ENCODE measurements around the gene SMAD6. TPM values are rescaled to one million over a fixed set of nuclear protein-coding genes. Genes with fewer than 3 reads are reported as not detected.

The SMAD6 gene
- total and polyA plus RNA-seq, 7 experiments from 2014 or later: 0.27 to 0.76 (median 0.40) TPM; not detected in 2

DNA sequence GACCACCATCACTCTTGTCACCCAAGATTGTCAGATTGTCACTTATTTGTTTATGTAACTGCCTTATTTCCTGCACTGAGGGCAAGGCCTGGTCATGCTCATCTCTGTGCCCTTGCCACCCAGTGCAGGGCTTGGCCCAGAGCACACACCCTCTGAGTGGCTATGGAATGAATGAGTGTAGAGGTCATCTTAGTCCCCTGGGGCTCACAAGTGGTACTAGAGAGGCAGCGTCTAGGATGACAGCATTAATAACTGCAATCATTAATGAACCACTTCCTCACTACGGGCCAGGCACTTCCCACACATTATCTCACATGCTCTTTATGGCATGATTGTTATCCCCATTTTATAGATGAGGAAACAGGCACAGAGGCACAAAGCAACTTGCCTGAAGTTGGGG, 117.0 kb downstream of the SMAD6 start:
- no peak for DNase-seq
- H3K9me3 Mint-ChIP-seq: peaks cover 0 to 4% (median 0%) of the 10 kb centered on the region in 11 donors
- H3K27ac Mint-ChIP-seq: no peak overlapping the region
- no peaks in the 10 kb centered on the region for H3K36me3 ChIP-seq (ENCODE audit: control insufficient read depth in 2 of 3, insufficient read depth in 3 of 3, low read length in 3 of 3)
- no peak for ATAC-seq
- CTCF ChIA-PET: no interaction called here
- H3K9me3 ChIP-seq (ENCODE audit: control insufficient read depth in 2 of 3, low read length in 3 of 3): no peaks in the 10 kb centered on the region
- H3K4me1 Mint-ChIP-seq: no peaks in the 10 kb centered on the region
- no peak overlapping the region for H3K27ac ChIP-seq (ENCODE audit: low read depth, low read length)
- H3K36me3 Mint-ChIP-seq: peaks cover 0 to under 1% (median 0%) of the 10 kb centered on the region in 5 donors
- intact Hi-C loops (cut with micrococcal nuclease): no loop called here
- no peaks in the 10 kb centered on the region for H3K4me1 ChIP-seq (ENCODE audit: control insufficient read depth in 2 of 2, insufficient read depth in 2 of 2, low read length in 2 of 2)
- POLR2A ChIA-PET: no interaction called here
- peaks cover 0 to 6% of the 10 kb centered on the region in 2 donors for H3K27me3 ChIP-seq (ENCODE audit: control insufficient read depth in 2 of 2, insufficient read depth in 2 of 2, low read length in 2 of 2)
- no peak overlapping the region for H3K4me3 Mint-ChIP-seq
- H3K27me3 Mint-ChIP-seq: peaks cover 0 to 11% (median 5%) of the 10 kb centered on the region in 5 donors
- no peak overlapping the region for H3K4me3 ChIP-seq (ENCODE audit: low read length)

DNA sequence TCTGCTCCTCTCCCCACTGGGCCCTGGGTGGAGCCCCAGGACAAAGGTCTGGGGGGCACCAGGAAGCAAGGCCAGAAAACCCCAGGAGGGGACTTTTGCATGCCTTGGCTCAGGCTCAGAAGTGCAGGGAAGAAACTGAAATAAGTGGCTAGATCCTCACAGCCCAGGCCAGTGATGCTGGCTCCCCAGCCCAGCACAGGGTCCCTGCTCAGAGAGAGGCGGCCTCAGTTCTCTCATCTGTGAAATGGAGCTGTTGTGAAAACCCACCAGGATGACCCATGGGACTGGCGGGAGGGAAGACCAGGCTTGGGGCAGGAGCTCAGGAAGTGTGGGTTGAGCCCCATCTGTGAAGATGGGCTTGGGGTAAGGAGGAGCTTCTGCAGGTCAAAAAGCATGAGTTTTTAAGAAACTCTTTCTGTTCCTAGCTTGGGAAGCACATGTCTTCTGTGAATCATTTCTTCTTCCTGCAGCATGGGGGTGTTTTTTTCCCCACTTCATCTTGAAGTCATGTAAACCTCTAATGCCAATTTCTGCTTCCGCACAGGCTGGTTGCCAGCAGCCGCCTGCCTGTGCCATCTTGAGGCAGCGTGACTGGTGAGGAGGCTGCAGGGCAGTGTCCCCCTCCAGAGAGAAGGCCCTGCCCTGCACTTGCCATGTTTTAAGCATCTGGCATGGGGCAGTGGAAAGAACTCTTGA, 118.6 kb downstream of the SMAD6 start:
- H3K4me1 Mint-ChIP-seq: no peaks in the 10 kb centered on the region
- CTCF ChIA-PET: no interaction called here
- peaks cover 0 to 11% (median 0%) of the 10 kb centered on the region in 5 donors for H3K27me3 Mint-ChIP-seq
- POLR2A ChIA-PET: no interaction called here
- DNase-seq (no peak), ATAC-seq (no peak)
- H3K27me3 ChIP-seq (ENCODE audit: control insufficient read depth in 2 of 2, insufficient read depth in 2 of 2, low read length in 2 of 2): peaks cover 0 to under 1% of the 10 kb centered on the region in 2 donors
- H3K9me3 Mint-ChIP-seq: no peaks in the 10 kb centered on the region
- H3K4me3 ChIP-seq (ENCODE audit: low read length): no peak overlapping the region
- H3K36me3 ChIP-seq (ENCODE audit: control insufficient read depth in 2 of 3, insufficient read depth in 3 of 3, low read length in 3 of 3): no peaks in the 10 kb centered on the region
- no peak overlapping the region for H3K4me3 Mint-ChIP-seq
- H3K9me3 ChIP-seq (ENCODE audit: control insufficient read depth in 2 of 3, low read length in 3 of 3): no peaks in the 10 kb centered on the region
- no peaks in the 10 kb centered on the region for H3K36me3 Mint-ChIP-seq
- H3K4me1 ChIP-seq (ENCODE audit: control insufficient read depth in 2 of 2, insufficient read depth in 2 of 2, low read length in 2 of 2): no peaks in the 10 kb centered on the region
- no peak overlapping the region for H3K27ac ChIP-seq (ENCODE audit: low read depth, low read length)
- intact Hi-C loops (cut with micrococcal nuclease): no loop called here
- no peak overlapping the region for H3K27ac Mint-ChIP-seq

DNA sequence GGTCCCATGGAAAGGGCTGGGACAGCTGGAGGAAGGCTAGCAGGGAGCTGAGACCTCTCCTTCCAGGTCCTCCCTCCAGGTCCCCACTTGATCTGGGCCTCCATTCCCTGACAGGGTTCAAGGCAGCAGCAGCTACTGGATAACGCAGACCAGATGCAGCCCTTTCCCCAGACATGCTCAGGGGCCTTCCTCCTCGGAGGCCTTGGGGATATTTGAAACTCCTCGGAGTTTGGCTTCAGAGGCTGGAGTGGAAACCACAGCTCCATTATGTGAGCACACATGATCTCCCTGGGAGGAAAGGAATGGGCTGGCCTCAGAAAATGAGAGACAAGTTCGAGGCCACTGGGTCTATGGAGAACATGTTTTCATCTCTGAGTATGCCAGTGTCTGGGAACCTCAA, 119.3 kb downstream of the SMAD6 start:
- no peaks in the 10 kb centered on the region for H3K36me3 Mint-ChIP-seq
- POLR2A ChIA-PET: no interaction called here

DNA sequence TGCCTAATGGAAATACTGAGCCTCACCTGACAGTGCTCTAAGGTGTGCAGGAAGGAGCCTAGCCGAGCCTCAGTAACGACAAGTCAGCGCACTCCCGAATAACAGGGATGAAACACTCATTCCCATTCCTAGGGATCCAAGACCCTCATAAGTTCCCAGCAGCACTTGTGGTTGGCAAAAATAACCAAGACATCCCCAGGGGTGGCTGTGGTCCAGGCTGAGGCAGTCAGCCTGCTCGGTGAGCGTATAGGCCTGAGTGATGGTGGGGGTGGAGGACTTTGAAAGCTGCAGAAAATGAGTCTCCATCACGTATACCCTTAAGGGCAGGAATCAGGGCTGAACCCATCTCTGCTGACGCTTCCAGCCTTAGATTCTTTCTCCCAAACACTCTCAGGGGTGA, 120.1 kb downstream of the SMAD6 start:
- H3K4me3 Mint-ChIP-seq: no peak overlapping the region
- POLR2A ChIA-PET: no interaction called here
- CTCF ChIA-PET: no interaction called here
- no peak overlapping the region for H3K27ac Mint-ChIP-seq
- Histone ChIP-seq H3K9me3 (ENCODE audit: control insufficient read depth in 2 of 3, low read length in 3 of 3) (no peaks in the 10 kb centered on the region), H3K27ac (ENCODE audit: low read depth, low read length) (no peak overlapping the region), H3K36me3 (ENCODE audit: control insufficient read depth in 2 of 3, insufficient read depth in 3 of 3, low read length in 3 of 3) (no peaks in the 10 kb centered on the region), H3K27me3 (ENCODE audit: control insufficient read depth in 2 of 2, insufficient read depth in 2 of 2, low read length in 2 of 2) (no peaks in the 10 kb centered on the region), H3K4me3 (ENCODE audit: low read length) (no peak overlapping the region), H3K4me1 (ENCODE audit: control insufficient read depth in 2 of 2, insufficient read depth in 2 of 2, low read length in 2 of 2) (no peaks in the 10 kb centered on the region)
- no peak for ATAC-seq
- H3K27me3 Mint-ChIP-seq: peaks cover 0 to 5% (median 0%) of the 10 kb centered on the region in 5 donors
- no peak for DNase-seq
- H3K9me3 Mint-ChIP-seq: no peaks in the 10 kb centered on the region
- no peaks in the 10 kb centered on the region for H3K36me3 Mint-ChIP-seq
- intact Hi-C loops (cut with micrococcal nuclease): no loop called here
- no peaks in the 10 kb centered on the region for H3K4me1 Mint-ChIP-seq

More for the DNA sequence above, 119.3 kb downstream of the SMAD6 start:
- CTCF ChIA-PET: no interaction called here
- no peaks in the 10 kb centered on the region for H3K4me1 Mint-ChIP-seq
- ATAC-seq: no peak
- Histone ChIP-seq H3K27ac (ENCODE audit: low read depth, low read length) (no peak overlapping the region), H3K36me3 (ENCODE audit: control insufficient read depth in 2 of 3, insufficient read depth in 3 of 3, low read length in 3 of 3) (no peaks in the 10 kb centered on the region), H3K9me3 (ENCODE audit: control insufficient read depth in 2 of 3, low read length in 3 of 3) (no peaks in the 10 kb centered on the region), H3K4me1 (ENCODE audit: control insufficient read depth in 2 of 2, insufficient read depth in 2 of 2, low read length in 2 of 2) (no peaks in the 10 kb centered on the region), H3K27me3 (ENCODE audit: control insufficient read depth in 2 of 2, insufficient read depth in 2 of 2, low read length in 2 of 2) (no peaks in the 10 kb centered on the region), H3K4me3 (ENCODE audit: low read length) (no peak overlapping the region)
- no peak overlapping the region for H3K4me3 Mint-ChIP-seq
- H3K27me3 Mint-ChIP-seq: peaks cover 0 to 11% (median 0%) of the 10 kb centered on the region in 5 donors
- intact Hi-C loops (cut with micrococcal nuclease): no loop called here
- DNase-seq: no peak
- no peaks in the 10 kb centered on the region for H3K9me3 Mint-ChIP-seq
- H3K27ac Mint-ChIP-seq: no peak overlapping the region

DNA sequence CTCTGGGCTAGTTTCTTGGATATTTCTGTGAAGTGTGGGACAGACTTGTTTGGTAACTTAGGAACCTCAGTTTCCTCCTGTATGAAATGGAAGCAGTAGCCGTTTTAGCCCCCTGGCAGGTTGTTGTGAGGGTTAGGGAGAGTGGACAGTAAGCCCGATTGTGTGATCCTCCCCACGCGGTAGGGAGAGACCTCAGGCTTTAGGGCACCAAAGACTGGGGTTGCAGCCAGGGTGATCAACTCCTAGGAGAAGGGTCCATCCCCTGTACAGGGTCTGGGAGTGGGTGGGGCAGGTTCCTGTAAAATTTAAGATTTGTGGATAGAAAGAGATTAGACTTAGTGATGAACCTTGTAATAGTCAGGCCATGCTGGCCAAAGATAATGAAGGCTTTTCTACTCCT, 120.5 kb downstream of the SMAD6 start:
- H3K4me1 Mint-ChIP-seq: no peaks in the 10 kb centered on the region
- intact Hi-C loops (cut with micrococcal nuclease): no loop called here
- Histone ChIP-seq H3K4me1 (ENCODE audit: control insufficient read depth in 2 of 2, insufficient read depth in 2 of 2, low read length in 2 of 2) (no peaks in the 10 kb centered on the region), H3K27me3 (ENCODE audit: control insufficient read depth in 2 of 2, insufficient read depth in 2 of 2, low read length in 2 of 2) (no peaks in the 10 kb centered on the region), H3K9me3 (ENCODE audit: control insufficient read depth in 2 of 3, low read length in 3 of 3) (no peaks in the 10 kb centered on the region), H3K36me3 (ENCODE audit: control insufficient read depth in 2 of 3, insufficient read depth in 3 of 3, low read length in 3 of 3) (no peaks in the 10 kb centered on the region), H3K4me3 (ENCODE audit: low read length) (no peak overlapping the region), H3K27ac (ENCODE audit: low read depth, low read length) (no peak overlapping the region)
- H3K27me3 Mint-ChIP-seq: peaks cover 0 to 3% (median 0%) of the 10 kb centered on the region in 5 donors
- no peaks in the 10 kb centered on the region for H3K36me3 Mint-ChIP-seq
- CTCF ChIA-PET: no interaction called here
- POLR2A ChIA-PET: no interaction called here
- H3K9me3 Mint-ChIP-seq: no peaks in the 10 kb centered on the region
- DNase-seq (no peak), ATAC-seq (no peak)
- no peak overlapping the region for H3K27ac Mint-ChIP-seq
- H3K4me3 Mint-ChIP-seq: no peak overlapping the region

DNA sequence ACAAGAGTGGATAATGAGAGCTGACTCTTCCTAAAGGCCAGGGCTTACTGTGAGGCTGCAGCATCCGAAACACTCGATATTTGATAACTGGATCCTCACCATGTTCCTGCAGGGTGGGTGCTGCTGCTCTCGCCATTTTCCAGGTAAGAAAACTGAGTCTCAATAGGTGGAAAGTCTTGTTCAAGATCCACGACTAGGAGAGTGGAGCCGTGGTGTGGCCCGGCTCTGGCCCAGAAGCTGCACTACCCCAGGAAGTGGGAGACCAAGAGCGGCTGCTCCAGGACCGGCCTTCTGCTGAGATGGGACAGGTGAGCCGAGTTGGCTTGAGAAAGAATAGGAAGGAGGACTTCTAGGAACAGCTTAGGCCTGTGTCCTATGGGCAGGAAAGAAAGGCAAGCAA, 121.6 kb downstream of the SMAD6 start:
- H3K4me3 Mint-ChIP-seq: no peak overlapping the region
- H3K27ac ChIP-seq (ENCODE audit: low read depth, low read length): no peak overlapping the region
- H3K4me1 Mint-ChIP-seq: no peaks in the 10 kb centered on the region
- H3K36me3 ChIP-seq (ENCODE audit: control insufficient read depth in 2 of 3, insufficient read depth in 3 of 3, low read length in 3 of 3): no peaks in the 10 kb centered on the region
- H3K27me3 ChIP-seq (ENCODE audit: control insufficient read depth in 2 of 2, insufficient read depth in 2 of 2, low read length in 2 of 2): no peaks in the 10 kb centered on the region
- no peaks in the 10 kb centered on the region for H3K9me3 ChIP-seq (ENCODE audit: control insufficient read depth in 2 of 3, low read length in 3 of 3)
- no peak overlapping the region for H3K27ac Mint-ChIP-seq
- ChIA-PET POLR2A (no interaction called here), CTCF (no interaction called here)
- intact Hi-C loops (cut with micrococcal nuclease): no loop called here
- H3K9me3 Mint-ChIP-seq: no peaks in the 10 kb centered on the region
- no peaks in the 10 kb centered on the region for H3K36me3 Mint-ChIP-seq
- ATAC-seq (no peak), DNase-seq (no peak)
- H3K27me3 Mint-ChIP-seq: peaks cover 0 to 3% (median 0%) of the 10 kb centered on the region in 5 donors
- no peaks in the 10 kb centered on the region for H3K4me1 ChIP-seq (ENCODE audit: control insufficient read depth in 2 of 2, insufficient read depth in 2 of 2, low read length in 2 of 2)
- no peak overlapping the region for H3K4me3 ChIP-seq (ENCODE audit: low read length)

DNA sequence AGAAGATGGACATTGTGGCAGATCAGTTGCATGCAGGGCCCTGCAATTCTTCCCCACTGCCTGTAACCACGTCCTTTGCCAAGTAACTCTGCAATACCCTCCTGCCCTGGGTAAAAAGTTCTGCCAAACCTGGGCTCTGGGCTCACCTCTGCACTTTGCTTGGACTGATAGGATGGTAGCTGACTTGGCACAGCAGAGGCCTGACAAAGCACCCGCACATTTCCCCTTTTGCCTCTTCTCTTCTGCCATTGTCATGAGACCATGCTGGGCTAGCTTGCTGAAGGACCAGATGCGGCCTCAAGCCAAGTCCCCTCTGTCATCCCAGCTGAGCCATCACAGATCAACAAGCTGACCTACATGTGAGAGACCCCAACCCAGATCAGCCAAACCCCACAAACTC, 122.4 kb downstream of the SMAD6 start:
- no peaks in the 10 kb centered on the region for H3K36me3 Mint-ChIP-seq

More for the DNA sequence above, 122.4 kb downstream of the SMAD6 start:
- intact Hi-C loops (cut with micrococcal nuclease): no loop called here
- Mint-ChIP-seq H3K9me3 (no peaks in the 10 kb centered on the region), H3K4me3 (no peak overlapping the region), H3K4me1 (no peaks in the 10 kb centered on the region), H3K27me3 (no peaks in the 10 kb centered on the region), H3K27ac (no peak overlapping the region)
- ChIA-PET POLR2A (no interaction called here), CTCF (no interaction called here)
- Histone ChIP-seq H3K4me3 (ENCODE audit: low read length) (no peak overlapping the region), H3K27ac (ENCODE audit: low read depth, low read length) (no peak overlapping the region), H3K4me1 (ENCODE audit: control insufficient read depth in 2 of 2, insufficient read depth in 2 of 2, low read length in 2 of 2) (no peaks in the 10 kb centered on the region), H3K9me3 (ENCODE audit: control insufficient read depth in 2 of 3, low read length in 3 of 3) (no peaks in the 10 kb centered on the region), H3K36me3 (ENCODE audit: control insufficient read depth in 2 of 3, insufficient read depth in 3 of 3, low read length in 3 of 3) (no peaks in the 10 kb centered on the region), H3K27me3 (ENCODE audit: control insufficient read depth in 2 of 2, insufficient read depth in 2 of 2, low read length in 2 of 2) (no peaks in the 10 kb centered on the region)
- ATAC-seq: no peak
- DNase-seq: no peak
